Measurements from ENCODE around the gene TASP1.

The TASP1 gene

DNA sequence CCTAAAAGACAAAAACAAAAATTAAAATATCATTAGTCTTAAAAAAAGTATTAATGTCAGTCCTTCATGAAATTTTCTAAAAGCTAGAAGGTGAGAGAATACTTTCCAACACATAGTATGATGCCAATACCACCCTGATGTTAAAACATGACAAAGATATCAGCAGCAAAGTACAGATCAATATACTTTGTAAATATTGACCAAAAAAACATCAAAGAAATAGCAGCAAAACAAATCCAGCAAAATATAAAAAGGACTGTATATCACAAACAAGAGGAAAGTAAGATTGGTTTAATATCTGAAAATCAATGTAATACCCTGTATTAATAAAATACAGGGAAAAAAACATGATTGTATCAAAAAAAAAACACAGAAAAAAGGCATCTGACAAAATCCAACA is 51.4 kb downstream of the TASP1 start:
- no peak overlapping the region for H3K4me3 ChIP-seq (ENCODE audit: low read length)
- DNase-seq (ENCODE audit: low read depth, low spot score), result no peak

DNA sequence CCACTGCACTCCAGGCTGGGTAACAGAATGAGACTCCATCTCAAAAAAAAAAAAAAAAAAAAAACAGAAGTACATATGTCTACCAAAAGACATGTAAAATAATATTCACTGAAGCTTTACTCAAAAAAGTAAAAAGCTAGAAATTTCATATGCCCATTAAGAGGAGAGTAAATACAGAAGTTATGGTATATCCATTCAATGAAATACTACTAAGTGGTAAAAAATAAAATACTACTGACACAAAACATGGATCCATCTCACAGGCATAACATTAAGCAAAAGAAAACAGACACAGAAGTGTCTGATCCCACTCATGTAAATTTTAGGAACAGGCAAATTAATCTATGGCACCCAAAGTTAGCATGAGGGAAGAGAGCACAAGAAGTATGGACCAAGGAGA is 52.6 kb downstream of the TASP1 start:
- no peak for DNase-seq (ENCODE audit: low read depth, low spot score)

DNA sequence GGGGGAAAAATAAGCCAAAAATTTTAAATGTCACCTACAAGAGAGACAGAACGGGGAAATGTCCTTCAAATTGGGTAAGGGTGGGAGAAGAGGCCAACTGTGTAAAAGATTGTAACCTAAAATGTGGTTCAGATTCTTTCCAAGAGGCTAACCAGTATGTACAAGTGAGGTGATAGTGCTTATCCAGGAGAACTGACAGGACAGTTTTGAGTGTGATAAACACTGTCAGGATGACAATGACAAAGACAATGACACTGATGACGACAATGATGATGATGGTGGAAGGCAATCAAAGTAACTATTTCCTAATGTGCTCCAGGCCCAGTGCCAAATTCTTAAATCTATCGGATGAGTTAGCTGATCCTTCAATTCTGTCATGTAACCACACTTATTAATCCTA is 57.3 kb downstream of the TASP1 start:
- no peak for DNase-seq (ENCODE audit: low read depth, low spot score)
- H3K4me3 ChIP-seq (ENCODE audit: low read length), result no peak overlapping the region

More for the DNA sequence above, 52.6 kb downstream of the TASP1 start:
- no peak overlapping the region for H3K4me3 ChIP-seq (ENCODE audit: low read length)

DNA sequence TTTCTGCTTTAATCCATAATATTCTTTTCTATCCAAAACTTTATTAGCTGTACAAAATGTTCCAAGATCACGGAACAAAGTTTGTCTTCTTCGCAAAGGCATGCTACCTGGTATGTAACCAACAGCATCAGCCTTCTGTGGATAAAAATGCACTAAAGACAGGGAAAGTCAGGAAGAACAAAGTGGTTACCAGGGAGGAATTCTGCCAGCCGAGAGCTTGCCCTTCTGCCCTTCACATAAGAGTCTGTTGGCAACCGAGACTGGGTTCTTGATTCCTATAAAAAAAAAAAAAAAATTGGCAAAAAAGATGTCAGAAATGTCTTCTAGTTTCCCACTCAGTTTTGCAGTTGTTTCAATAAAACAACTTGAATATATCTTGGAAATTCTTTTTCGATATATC is 58.0 kb downstream of the TASP1 start:
- no peak for DNase-seq (ENCODE audit: low read depth, low spot score)
- H3K4me3 ChIP-seq (ENCODE audit: low read length), result no peak overlapping the region

DNA sequence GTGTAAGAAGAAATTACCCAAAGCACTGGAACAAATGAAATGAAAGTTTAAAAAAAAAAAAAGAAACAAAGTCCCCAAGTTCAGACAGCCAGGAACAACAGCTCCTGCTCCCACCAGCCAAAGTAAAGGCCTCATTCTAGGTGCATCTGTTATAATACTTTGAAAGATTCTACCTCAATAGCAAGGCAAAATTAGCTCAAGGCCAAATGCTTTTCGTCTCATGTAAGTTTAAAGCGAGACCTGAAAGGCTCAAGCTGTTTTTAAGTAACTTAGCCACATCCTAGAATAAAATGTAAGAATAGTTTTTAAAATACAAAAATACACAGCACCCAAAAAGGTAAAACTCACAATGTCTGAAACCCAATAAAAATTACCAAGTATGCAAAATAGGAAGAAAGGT is 64.7 kb downstream of the TASP1 start:
- no peak overlapping the region for H3K4me3 ChIP-seq (ENCODE audit: low read length)
- DNase-seq (ENCODE audit: low read depth, low spot score), result no peak

DNA sequence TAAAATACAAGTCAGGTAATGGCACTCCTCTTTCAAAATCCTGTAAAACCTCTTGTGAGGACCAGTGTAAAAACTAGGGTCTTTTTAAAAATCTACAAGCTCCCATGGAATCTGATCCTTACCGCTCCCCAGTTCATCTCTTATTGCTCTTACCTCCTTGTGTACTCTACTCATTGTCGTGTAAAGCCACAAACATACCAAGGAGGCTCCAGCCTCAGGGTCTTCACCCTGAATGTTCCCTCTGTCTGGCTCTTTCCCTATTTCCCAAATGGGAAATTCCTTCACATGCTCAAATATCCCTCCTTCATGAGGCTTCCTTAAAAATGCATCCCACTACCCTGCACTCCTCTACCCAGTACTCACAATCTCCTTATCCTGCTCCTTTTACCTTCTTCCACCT is 67.1 kb downstream of the TASP1 start:
- H3K4me3 ChIP-seq (ENCODE audit: low read length), result no peak overlapping the region
- no peak for DNase-seq (ENCODE audit: low read depth, low spot score)

DNA sequence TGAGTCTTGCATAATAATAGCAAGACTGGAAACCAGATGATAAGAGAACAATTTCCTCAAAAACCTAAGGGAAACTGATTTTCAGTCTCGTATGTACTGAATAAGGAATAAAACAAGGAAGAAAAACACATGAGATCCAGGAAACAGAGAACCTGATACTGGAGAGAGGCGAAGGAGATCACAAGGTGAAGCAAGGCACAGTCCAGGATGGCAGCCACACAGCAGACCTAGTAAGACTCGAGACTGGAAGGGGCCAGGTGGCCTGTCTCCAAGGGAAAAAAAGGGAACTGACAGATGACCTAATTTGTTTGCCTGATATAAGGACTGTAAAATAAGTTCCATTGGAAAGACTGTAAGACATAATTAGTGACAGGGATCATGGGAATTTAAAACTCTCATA is 71.1 kb downstream of the TASP1 start:
- DNase-seq (ENCODE audit: low read depth, low spot score), result no peak
- H3K4me3 ChIP-seq (ENCODE audit: low read length), result no peak overlapping the region

DNA sequence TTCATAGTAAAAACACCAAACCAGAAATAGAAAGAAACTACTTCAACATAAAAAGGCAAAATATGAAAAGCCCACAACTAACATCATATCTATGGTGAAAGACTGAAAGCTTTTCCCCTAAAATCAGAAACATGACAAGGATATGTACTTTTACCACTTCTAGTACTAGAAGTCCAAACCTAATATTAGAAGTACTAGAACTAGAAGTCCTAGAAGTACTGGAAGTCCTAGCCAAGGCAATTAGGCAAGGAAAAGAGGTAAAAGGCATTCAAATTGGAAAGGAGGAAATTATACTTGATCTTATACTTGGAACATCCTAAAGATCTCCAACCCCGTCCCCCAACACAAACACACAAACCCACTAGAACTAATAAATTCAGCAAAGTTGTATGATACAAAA is 74.9 kb downstream of the TASP1 start:
- no peak for DNase-seq (ENCODE audit: low read depth, low spot score)
- H3K4me3 ChIP-seq (ENCODE audit: low read length), result no peak overlapping the region

DNA sequence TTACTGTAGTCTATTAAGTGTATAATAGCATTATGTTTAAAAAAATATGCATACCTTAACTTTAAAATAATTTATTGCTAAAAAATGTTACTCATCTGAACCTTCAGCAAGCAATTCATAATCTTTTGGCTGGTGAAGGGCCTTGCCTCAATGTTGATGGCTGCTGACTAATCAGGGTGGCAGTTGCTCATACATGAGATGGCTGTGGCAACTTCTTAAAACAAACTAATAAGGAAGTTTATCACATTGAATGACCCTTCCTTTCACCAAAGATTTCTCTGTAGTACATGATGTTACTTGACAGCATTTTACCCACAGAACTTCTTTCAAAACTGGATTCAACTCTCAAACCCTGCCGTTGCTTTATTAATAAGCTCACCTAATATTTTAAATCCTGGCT is 84.0 kb downstream of the TASP1 start:
- H3K4me3 ChIP-seq (ENCODE audit: low read length), result no peak overlapping the region
- no peak for DNase-seq (ENCODE audit: low read depth, low spot score)

DNA sequence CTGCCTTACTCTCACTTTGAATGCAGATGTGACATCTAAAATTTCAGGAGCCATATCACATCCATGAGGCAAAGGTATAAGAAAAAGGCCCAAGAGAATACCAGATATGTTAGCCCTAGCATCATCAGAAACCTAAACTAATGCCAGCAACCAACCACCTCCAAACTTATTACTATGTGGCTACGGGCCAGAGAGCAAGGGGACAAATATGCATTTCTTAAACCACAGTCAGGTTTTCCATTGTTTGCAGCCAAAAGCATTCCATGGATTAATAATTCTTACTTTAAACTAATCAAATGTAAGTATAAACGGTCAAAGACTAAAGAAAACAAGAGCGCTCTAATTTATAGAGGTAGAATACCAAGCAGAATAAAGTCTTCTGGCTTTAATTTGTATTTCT is 84.7 kb downstream of the TASP1 start:
- DNase-seq (ENCODE audit: low read depth, low spot score), result no peak
- H3K4me3 ChIP-seq (ENCODE audit: low read length), result no peak overlapping the region

DNA sequence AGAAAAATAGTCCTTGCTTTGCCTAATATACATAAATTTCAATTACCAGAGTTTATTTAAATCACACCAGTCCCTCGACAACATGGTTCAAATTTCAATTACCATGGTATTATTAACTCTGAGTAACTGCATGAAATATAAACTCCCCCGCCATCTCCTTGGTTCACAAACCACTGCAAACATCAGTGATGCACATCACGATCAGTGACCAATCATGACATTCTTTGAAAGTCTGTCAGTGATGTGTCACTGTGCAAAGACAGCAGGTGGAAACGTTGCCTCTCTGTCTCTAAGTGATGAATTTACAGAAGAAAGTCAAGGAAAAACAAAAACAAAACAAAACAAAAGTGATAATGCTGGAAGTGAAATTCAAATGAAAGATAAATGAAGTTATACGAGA is 86.7 kb downstream of the TASP1 start:
- DNase-seq (ENCODE audit: low read depth, low spot score), result no peak
- no peak overlapping the region for H3K4me3 ChIP-seq (ENCODE audit: low read length)

DNA sequence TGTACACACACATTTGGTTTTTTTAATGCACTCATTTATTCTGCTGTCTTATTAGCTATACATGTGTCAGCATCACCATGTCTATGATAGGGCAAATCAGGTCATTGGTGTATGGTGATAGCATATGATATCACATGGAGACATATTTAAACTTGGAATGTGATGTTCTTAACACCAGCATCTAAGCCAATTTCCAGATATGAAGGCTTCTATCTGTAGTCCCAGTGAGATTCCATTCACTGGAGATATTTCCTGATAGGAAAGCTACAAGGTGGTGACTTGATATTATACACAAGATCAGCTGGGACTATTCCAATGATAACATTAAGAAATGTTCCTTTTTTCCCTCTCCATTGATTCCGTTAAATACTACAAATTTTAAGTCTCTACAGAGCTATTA is 89.3 kb downstream of the TASP1 start:
- H3K4me3 ChIP-seq (ENCODE audit: low read length), result no peak overlapping the region
- no peak for DNase-seq (ENCODE audit: low read depth, low spot score)

DNA sequence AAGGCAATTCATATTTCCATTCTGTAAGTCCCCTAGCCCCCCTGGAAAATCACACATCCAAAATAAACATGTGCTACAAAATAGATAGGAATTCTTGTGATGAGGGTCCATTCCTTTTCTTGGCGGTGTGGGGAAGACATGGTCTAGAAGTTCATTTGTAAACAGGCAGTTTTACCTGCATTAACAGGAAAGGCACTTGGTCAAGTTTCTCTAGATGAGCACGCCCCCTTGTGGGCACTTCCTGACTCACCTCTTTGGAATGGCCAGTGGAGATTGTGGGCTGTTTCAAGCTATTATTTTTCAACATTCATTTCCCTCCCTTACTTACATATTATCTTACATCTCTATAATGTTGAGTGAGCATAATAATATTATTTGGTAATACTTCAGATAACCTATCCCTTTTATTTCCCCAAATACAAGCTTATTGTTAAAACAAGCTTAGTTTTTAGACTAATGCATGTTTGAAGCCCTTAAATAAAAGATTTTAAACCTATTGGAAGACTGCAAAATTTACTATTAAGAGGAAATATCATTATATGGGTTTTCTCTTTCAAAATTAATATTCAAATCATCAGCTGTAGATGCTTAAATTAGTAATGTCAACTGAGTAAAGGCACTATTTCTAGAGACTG is 92.1 kb downstream of the TASP1 start:
- peak; percentile 63 for DNase-seq (ENCODE audit: low read depth, low spot score)
- H3K4me3 ChIP-seq (ENCODE audit: low read length), result no peak overlapping the region

DNA sequence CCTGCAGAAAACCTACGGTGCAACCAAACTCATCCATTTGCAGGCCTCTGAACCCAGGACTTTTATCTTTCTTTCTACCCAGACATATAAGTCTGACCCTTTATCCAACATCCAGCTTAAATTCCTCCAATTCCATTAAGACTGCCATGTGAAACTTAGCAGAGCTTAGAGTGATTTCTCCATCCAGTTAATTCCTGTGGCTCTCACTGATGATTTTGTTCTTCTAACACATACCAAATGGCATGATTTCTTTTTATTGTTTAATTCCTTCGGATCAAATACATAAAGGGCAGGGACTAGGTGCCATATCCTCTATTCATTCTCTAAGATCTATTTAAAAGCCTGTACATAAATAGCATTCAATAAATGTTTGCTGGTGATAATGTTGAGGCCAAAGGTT is 92.9 kb downstream of the TASP1 start:
- DNase-seq (ENCODE audit: low read depth, low spot score), result no peak

DNA sequence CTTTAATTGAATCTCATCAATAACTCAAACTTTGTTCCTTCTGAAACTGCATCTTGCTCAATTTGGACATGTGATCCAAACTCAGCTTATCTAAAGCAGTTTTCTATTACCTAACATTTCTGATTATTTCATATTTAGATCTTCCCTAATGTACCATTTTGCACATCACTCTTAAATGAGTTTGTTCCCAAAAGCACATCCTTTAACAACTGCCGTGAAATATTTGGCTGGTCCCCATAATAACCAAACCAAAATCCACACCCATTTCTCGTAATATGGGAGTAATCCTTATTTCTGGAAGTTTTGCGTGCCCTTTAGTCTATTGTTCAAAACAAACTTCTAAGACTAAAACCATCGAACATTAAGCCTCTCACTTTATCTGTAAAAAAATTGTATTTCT is 94.9 kb downstream of the TASP1 start:
- DNase-seq (ENCODE audit: low read depth, low spot score), result no peak
- no peak overlapping the region for H3K4me3 ChIP-seq (ENCODE audit: low read length)

More for the DNA sequence above, 92.9 kb downstream of the TASP1 start:
- H3K4me3 ChIP-seq (ENCODE audit: low read length), result no peak overlapping the region

DNA sequence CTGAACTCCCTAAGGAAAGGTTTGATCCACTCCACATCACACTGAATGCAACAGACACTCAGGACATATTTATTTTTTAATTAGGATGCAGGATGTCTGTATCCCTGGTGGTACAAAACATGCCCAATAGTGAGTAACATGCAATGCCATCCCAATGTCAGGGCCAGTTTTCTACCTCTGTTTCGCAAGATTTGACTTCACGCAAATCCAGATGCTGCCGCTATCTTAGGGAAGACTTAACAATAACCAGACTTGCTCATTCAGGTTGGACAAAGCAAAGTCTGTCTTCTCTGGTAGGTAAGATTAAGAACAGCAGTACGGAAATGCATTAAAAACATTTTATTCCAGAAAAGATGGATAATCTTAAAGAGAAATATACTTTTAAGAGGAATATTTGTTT is 103.1 kb downstream of the TASP1 start:
- no peak for DNase-seq (ENCODE audit: low read depth, low spot score)
- no peak overlapping the region for H3K4me3 ChIP-seq (ENCODE audit: low read length)

DNA sequence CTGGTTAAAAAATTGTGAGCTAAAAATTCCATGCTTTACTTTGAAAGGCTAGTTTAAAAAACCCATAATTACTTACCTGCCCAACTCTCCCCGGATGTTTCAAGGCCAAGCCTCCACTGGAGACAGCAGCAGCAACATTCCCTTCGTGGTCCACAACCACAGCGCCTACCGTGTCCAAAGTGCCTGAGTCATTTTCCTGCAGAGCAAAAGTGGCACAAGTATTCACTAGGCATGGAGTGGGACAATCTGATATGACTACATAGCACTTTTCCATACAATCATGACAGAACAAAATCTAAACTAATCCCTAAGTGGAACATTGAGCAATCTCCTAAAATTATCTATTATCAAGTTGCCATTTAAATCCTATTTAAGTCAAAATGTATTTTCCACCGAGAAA is 104.8 kb downstream of the TASP1 start:
- H3K4me3 ChIP-seq (ENCODE audit: low read length), result no peak overlapping the region
- no peak for DNase-seq (ENCODE audit: low read depth, low spot score)

DNA sequence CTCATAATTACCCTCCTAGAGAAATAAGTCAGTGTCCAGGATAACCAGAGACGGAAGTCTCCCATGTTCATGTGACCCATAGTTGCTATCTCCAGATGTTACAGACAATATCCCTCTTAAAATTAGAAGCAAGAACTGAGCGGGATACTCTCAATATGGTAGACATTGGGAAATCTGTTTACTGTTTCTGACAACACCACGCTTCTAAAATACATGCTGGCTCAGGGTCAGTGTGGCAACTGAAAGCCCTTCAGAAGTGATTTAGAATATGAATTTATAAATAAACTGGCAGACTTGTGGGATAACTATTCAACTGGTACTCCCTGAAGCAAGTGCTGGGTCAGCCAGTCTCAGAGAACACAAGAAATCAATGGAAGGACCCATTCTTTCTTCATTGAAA is 108.6 kb downstream of the TASP1 start:
- DNase-seq (ENCODE audit: low read depth, low spot score), result no peak
- no peak overlapping the region for H3K4me3 ChIP-seq (ENCODE audit: low read length)

DNA sequence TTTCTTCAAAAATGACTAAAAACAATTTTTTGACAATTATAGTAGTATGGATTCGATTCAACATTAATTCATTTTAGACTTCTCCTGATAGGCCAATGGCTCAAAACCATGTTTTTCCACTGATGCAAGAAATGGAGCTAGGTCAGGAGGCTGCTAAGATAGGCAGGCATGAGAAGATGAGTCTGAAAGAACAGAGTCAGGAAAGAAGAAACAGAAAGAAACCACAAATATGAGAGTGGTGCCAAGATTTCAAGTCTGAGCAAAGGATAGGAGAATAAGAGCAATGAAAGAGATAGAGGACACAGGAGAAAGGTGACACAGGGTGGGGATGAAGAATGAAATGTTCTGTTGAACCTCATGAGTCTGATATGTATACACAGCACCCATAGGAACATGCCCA is 112.2 kb downstream of the TASP1 start:
- no peak for DNase-seq (ENCODE audit: low read depth, low spot score)
- no peak overlapping the region for H3K4me3 ChIP-seq (ENCODE audit: low read length)

DNA sequence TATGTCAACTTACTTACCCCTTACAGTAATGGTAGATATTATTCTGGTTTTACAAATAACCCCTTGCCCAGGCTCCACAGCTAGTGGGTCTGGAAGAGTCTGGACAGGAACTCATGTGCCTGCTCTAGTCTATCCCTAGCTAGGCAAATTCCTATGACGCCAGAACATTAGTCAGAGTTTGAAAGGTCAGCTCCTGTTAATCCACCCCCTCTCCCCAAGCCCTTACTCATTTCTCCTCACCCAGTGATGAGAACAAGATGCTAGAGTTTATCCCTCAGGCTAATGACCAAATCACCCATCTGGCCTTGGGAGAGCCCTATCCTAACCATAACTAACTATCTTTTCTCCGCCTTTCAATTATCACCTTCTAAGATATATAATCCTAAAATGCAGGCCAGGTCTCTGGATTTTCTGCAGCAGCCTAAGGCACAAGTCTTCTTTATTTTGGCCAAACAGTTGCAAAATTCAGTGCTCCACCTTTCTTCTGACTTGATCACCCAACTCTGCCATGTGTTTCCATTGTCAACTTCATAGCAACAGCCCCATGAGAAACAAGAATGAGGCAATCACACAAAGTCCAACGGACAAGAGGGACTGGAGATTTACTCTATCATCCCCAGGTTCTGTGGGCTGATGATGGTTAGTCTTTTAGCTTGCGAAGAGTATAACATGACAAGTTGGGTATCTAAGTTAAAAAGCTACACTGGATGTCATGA is 113.3 kb downstream of the TASP1 start:
- no peak for DNase-seq (ENCODE audit: low read depth, low spot score)
- no peak overlapping the region for H3K4me3 ChIP-seq (ENCODE audit: low read length)

DNA sequence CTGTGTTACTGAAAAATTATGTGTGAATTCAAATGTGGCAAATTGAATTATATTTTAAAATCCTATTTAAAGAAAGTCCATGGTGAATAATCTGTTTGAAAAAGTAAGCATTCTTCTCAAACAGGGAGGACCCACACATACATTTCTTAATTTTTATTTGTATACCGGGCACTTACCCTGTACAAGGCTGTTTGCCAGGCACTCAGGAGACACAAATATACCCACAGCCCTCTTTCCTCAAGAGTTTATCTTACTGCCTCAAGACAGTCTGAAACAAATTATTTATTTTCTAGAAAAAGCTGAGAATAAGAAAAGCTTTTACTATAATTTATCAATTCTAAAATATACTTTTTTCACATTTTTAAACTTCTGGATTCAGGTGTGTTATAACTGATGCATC is 114.4 kb downstream of the TASP1 start:
- DNase-seq (ENCODE audit: low read depth, low spot score), result no peak

More for the DNA sequence above, 114.4 kb downstream of the TASP1 start:
- no peak overlapping the region for H3K4me3 ChIP-seq (ENCODE audit: low read length)
